Thyroid gland (tissue), 4 donors: Measurements from ENCODE around the gene GAS5. TPM values are rescaled to one million over a fixed set of nuclear protein-coding genes. Genes with fewer than 3 reads are reported as not detected.

Experiments
- DNase-seq, 2 donors: peaks; one replicate each; pipeline ENCODE4 v3.0.0-alpha.2; 2019
- H3K27ac ChIP-seq, 3 donors: fragments of 200-600 bp; sonication (generic); 1 replicate in 2 of 3; 2 replicates in 1 of 3; pipeline ENCODE4 v1.5.1; 2016 to 2019; ENCODE audit warnings: mild to moderate bottlenecking in 1 of 3, moderate library complexity in 1 of 3
- H3K27me3 ChIP-seq: fragments of 200-600 bp; sonication (generic); one replicate; pipeline ENCODE4 v1.5.1; 2019
- H3K36me3 ChIP-seq, 2 donors: fragments of 200-600 bp; sonication (generic); one replicate each; pipeline ENCODE4 v1.5.1; 2016 to 2019
- H3K4me1 ChIP-seq, 2 donors: fragments of 200-600 bp; sonication (generic); one replicate each; pipeline ENCODE4 v1.5.1; 2017 to 2019
- H3K4me3 ChIP-seq, 3 donors: fragments of 200-600 bp; sonication (generic); replicated peaks in 1 of 3; 1 replicate in 2 of 3; 2 replicates in 1 of 3; pipeline ENCODE4 v1.5.1; 2016; ENCODE audit warnings: mild to moderate bottlenecking in 1 of 3
- H3K9me3 ChIP-seq: fragments of 200-600 bp; sonication (generic); one replicate; pipeline ENCODE4 v1.5.1; 2017
- POLR2A ChIP-seq, 2 donors: fragments of 450-650 bp; IDR thresholded peaks; one replicate each; pipeline ENCODE4 v1.6.1; 2017; ENCODE audit warnings: antibody characterized with exemption in 2 of 2, mild to moderate bottlenecking in 2 of 2, moderate library complexity in 1 of 2
- WGBS, 2 donors: methylation state at CpG; one replicate each; pipeline ENCODE4 v1.1.5; 2017; 5-methylcytosine and 5-hydroxymethylcytosine counted together
- intact Hi-C: fragments of 100-400 bp; cut with DNase I; formaldehyde crosslinking; loops from one replicate; pipeline ENCODE4 v1.15.1; 2023
- total RNA-seq, 4 donors: library from RNA; depleted of rRNA; stranded (reverse); fragments of >200 nt; gene quantifications; one replicate each; pipeline ENCODE4 v1.2.3, GENCODE V29; 2016
- TF ChIP-seq, protein P1 (sequence below), 6 experiments: fragments of 200-600 bp in 3 of 6; fragments of 450-650 bp in 3 of 6; sonication (generic) in 3 of 6; IDR thresholded peaks; one replicate each; pipeline ENCODE4 v1.5.1; 2016 to 2019; ENCODE audit warnings: antibody characterized with exemption in 6 of 6, mild to moderate bottlenecking in 2 of 6, inconsistent platforms in 1 of 6, moderate library complexity in 1 of 6

The GAS5 gene
- total RNA-seq = 100 to 1,000 TPM; 162 to 625 (median 223) TPM

DNA sequence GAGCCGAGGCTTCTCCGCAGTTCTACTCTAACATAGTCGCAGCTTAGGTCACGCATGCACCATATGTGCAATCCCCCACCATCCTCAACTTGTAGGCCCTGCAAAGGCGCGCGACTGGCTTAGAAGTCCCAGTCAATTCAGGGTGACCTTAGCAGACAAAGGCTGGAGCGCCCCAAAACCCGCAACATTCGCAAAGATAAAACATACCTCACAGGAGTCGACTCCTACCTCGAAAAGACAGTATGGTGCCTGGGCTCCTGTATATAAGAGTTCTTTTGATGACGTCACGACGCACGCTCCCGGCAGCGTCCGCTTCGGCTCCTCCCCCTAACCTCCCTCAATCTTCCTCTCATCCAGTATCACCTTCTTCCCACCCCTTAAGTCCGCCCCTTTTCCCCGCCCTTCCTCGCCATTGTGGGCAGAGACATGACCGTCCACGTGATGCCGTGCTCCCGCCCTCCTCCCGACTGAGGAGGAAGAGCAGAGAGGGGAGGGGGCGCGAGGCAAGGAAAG, at the start of gene GAS5:
Gene GAS5 (minus strand): TSS at position 237 of the 513 bp plus-strand sequence.
- 1% methylated on average over 27 to 28 of the region's 30 CpGs for WGBS, 2 donors
- H3K4me1 ChIP-seq = peaks cover 18 to 20% of the 10 kb centered on the region in 2 donors
- TF ChIP-seq POLR2A (IDR thresholded peaks at IDR 0.05) = peak; percentile 88 to 99
- TF ChIP-seq, protein P1, sequence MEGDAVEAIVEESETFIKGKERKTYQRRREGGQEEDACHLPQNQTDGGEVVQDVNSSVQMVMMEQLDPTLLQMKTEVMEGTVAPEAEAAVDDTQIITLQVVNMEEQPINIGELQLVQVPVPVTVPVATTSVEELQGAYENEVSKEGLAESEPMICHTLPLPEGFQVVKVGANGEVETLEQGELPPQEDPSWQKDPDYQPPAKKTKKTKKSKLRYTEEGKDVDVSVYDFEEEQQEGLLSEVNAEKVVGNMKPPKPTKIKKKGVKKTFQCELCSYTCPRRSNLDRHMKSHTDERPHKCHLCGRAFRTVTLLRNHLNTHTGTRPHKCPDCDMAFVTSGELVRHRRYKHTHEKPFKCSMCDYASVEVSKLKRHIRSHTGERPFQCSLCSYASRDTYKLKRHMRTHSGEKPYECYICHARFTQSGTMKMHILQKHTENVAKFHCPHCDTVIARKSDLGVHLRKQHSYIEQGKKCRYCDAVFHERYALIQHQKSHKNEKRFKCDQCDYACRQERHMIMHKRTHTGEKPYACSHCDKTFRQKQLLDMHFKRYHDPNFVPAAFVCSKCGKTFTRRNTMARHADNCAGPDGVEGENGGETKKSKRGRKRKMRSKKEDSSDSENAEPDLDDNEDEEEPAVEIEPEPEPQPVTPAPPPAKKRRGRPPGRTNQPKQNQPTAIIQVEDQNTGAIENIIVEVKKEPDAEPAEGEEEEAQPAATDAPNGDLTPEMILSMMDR (IDR thresholded peaks at IDR 0.05) = peak in 1 of 6 experiments; percentile 26
- peak within 1 kb of the TSS; percentile 37 to 64 (median 60) for H3K4me3 ChIP-seq
- H3K27me3 ChIP-seq = no peaks in the 10 kb centered on the region
- peaks cover 22 to 26% of the 10 kb centered on the region in 2 donors for H3K36me3 ChIP-seq
- intact Hi-C loops = loop anchor here (5.0 kb wide), 1 partner anchor 41 kb away; no protein-coding TSS in a partner anchor
- no peaks in the 10 kb centered on the region for H3K9me3 ChIP-seq
- peak; percentile 100 for DNase-seq
- peak within 1 kb of the TSS; percentile 88 to 97 (median 88) for H3K27ac ChIP-seq

DNA sequence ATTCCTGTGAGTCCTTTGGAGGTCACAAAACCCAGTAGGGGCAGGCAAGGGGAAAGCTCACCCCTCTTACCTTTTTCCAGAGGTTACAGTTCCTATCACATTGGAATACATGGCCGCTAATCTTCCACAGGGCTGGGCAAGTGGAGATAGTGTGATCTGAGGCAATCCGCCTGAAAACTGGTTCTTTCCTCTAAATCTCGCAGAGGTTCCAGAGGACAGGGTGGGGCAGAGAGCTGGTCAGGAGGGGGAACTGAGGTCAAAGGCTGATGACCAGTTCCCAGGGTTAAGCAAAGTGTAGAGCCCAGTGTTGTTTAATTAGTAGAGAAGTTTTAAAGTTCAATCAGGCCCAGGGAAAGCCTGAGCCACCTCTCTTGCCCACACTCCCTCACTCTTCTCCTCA, 49.4 kb upstream of the GAS5 start, which contains the start of gene SERPINC1:
Gene SERPINC1 (minus strand): TSS at position 179 of the 400 bp plus-strand sequence. CDS start 68 bp downstream, at position 111.
- Histone ChIP-seq H3K27me3 (no peaks in the 10 kb centered on the region), H3K4me1 (peaks cover 0 to 8% of the 10 kb centered on the region in 2 donors), H3K27ac (no peak within 1 kb of the TSS), H3K9me3 (no peaks in the 10 kb centered on the region), H3K36me3 (no peaks in the 10 kb centered on the region), H3K4me3 (no peak within 1 kb of the TSS)
- no peak for DNase-seq
- TF ChIP-seq, protein P1 (IDR thresholded peaks at IDR 0.05) = no peak
- no peak for TF ChIP-seq POLR2A (IDR thresholded peaks at IDR 0.05)
- WGBS, 2 donors = 82 to 100% methylated on average over 3 of the region's 3 CpGs
- intact Hi-C loops = no loop called here

DNA sequence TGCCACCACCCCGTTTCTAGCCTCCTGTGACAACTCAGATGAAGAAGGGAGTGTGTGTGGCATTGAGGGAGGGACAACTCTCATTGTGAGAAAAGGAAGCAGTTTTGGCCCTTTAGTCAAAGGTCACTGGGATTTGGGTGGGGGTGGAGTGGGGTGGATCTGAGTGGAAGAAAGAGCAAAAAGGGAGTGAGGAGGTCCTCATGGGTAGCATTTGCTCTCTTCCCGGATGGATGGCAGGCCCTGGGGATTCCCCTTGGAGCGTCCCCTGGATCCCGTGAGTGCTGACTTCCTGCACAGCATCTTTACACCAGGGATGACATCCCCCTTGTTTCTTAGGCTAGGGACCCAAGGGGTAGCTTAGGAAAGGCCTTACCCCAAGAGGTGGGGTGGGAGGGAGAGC, 48.9 kb upstream of the GAS5 start:
- no peak overlapping the region for H3K27ac ChIP-seq
- WGBS, 2 donors = 85% methylated on average over 4 of the region's 4 CpGs
- H3K9me3 ChIP-seq = no peaks in the 10 kb centered on the region
- peaks cover 0 to 8% of the 10 kb centered on the region in 2 donors for H3K4me1 ChIP-seq
- intact Hi-C loops = no loop called here
- TF ChIP-seq POLR2A (IDR thresholded peaks at IDR 0.05) = no peak
- TF ChIP-seq, protein P1 (IDR thresholded peaks at IDR 0.05) = no peak
- no peaks in the 10 kb centered on the region for H3K36me3 ChIP-seq
- DNase-seq = no peak
- H3K4me3 ChIP-seq = no peak overlapping the region
- no peaks in the 10 kb centered on the region for H3K27me3 ChIP-seq

DNA sequence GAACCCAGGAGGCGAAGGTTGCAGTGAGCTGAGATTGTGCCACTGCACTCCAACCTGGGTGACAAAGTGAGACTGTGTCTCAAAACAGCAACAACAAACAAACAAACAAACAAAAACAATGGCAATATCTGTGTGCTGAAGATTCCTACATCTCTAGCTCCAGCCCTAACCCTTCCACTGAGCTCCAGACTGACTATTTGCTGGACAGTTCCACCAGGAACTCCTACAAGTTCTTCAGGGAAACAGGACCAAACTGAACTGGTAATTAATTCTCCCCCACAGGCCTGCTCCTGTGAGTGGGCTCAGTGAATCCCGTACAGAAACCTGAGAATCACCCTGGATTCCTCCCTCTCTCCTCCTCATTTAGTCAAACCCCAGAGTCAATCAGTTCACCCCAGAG, 47.8 kb upstream of the GAS5 start:
- no peak for DNase-seq
- Histone ChIP-seq H3K4me1 (peaks cover 0 to 8% of the 10 kb centered on the region in 2 donors), H3K36me3 (no peaks in the 10 kb centered on the region), H3K27ac (no peak overlapping the region), H3K27me3 (no peaks in the 10 kb centered on the region), H3K9me3 (no peaks in the 10 kb centered on the region), H3K4me3 (no peak overlapping the region)
- 86 to 89% methylated on average over 2 of the region's 2 CpGs for WGBS, 2 donors
- intact Hi-C loops = no loop called here
- TF ChIP-seq, protein P1 (IDR thresholded peaks at IDR 0.05) = no peak
- TF ChIP-seq POLR2A (IDR thresholded peaks at IDR 0.05) = no peak

DNA sequence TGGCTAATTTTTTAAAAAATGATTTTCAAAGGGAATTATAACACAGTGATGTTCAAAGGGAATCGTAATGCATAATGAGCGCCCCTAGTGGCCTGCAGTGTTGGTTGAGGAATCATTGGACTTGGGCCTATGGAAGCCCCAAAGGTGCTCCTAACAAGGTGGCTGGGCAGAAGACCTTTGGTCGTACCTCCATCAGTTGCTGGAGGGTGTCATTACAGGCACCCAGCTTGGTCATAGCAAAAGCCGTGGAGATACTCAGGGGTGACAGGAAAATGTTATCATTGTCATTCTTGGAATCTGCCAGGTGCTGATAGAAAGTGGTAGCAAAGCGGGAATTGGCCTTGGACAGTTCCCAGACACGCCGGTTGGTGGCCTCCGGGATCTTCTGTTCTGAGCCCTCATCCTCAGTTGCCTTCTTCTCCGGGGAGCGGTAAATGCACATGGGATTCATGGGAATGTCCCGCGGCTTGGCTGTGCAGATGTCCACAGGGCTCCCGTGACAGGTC, 46.6 kb upstream of the GAS5 start:
- peak; percentile 22 to 23 for DNase-seq
- Histone ChIP-seq H3K36me3 (no peaks in the 10 kb centered on the region), H3K27me3 (no peaks in the 10 kb centered on the region), H3K27ac (no peak overlapping the region), H3K4me1 (peaks cover 0 to 8% of the 10 kb centered on the region in 2 donors), H3K4me3 (no peak overlapping the region), H3K9me3 (no peaks in the 10 kb centered on the region)
- TF ChIP-seq, protein P1 (IDR thresholded peaks at IDR 0.05) = peak in 3 of 6 experiments; percentile 20 to 56 (median 36)
- no peak for TF ChIP-seq POLR2A (IDR thresholded peaks at IDR 0.05)
- 87 to 91% methylated on average over 12 to 13 of the region's 13 CpGs for WGBS, 2 donors
- intact Hi-C loops = no loop called here
